H1 (cell line): ENCODE results near the gene SLC38A1. TPM values are rescaled to one million over a fixed set of nuclear protein-coding genes. Genes with fewer than 3 reads are reported as not detected.
A peak's percentile ranks its signal among the peaks of the same experiment; 100 is the strongest.

Experiments
- CBX5 ChIP-seq: fragments of 300-800, 300-1000 bp; sonication (generic); IDR thresholded peaks from 2 replicates; pipeline ENCODE4 v1.7.1; 2016; ENCODE audit warnings: antibody characterized with exemption, low read length, low read depth
- CEBPB ChIP-seq: IDR thresholded peaks from 2 replicates; pipeline ENCODE4 v1.6.1; 2012; ENCODE audit warnings: low read depth, low read length
- CREB1 ChIP-seq: IDR thresholded peaks from 2 replicates; pipeline ENCODE4 v1.6.1; 2012; ENCODE audit warnings: inconsistent platforms
- EP300 ChIP-seq, 2 experiments: IDR thresholded peaks; 1 replicate in 1 of 2; 2 replicates in 1 of 2; pipeline ENCODE4 v1.6.1; 2011 to 2012; ENCODE audit warnings: low read depth in 2 of 2, low read length in 2 of 2, mild to moderate bottlenecking in 2 of 2, borderline replicate concordance in 1 of 2, inconsistent platforms in 1 of 2, moderate library complexity in 1 of 2
- FOSL1 ChIP-seq: IDR thresholded peaks from 2 replicates; pipeline ENCODE4 v1.6.1; 2011; ENCODE audit warnings: mild to moderate bottlenecking, low read depth, low read length, moderate library complexity; ENCODE audit not compliant: insufficient read depth
- GTF2F1 ChIP-seq: IDR thresholded peaks from 2 replicates; pipeline ENCODE4 v1.6.1; 2012; ENCODE audit warnings: low read depth, low read length, improper control_type of control experiment, borderline replicate concordance
- KDM1A ChIP-seq: fragments of 200-600, 300-600 bp; sonication (generic); IDR thresholded peaks from 2 replicates; pipeline ENCODE4 v1.7.1; 2016; ENCODE audit warnings: mild to moderate bottlenecking, low read length, borderline replicate concordance
- MAFK ChIP-seq: IDR thresholded peaks from 2 replicates; pipeline ENCODE4 v1.6.1; 2012; ENCODE audit warnings: low read depth, mild to moderate bottlenecking, improper control_type of control experiment, low read length
- POLR2A ChIP-seq, 2 experiments: IDR thresholded peaks; 1 replicate in 1 of 2; 2 replicates in 1 of 2; pipeline ENCODE4 v1.6.1; 2011; ENCODE audit warnings: low read depth in 2 of 2, low read length in 2 of 2, mild to moderate bottlenecking in 2 of 2; ENCODE audit errors: control extremely low read depth in 1 of 2
- POU5F1 ChIP-seq: IDR thresholded peaks from 2 replicates; pipeline ENCODE4 v1.6.1; 2011; ENCODE audit warnings: low read depth, mild to moderate bottlenecking, low read length, moderate library complexity
- RBBP5 ChIP-seq: IDR thresholded peaks from 2 replicates; pipeline ENCODE4 v1.7.1; 2012; ENCODE audit warnings: low read depth, mild to moderate bottlenecking, inconsistent platforms, low read length, moderate library complexity, borderline replicate concordance
- SIX5 ChIP-seq: IDR thresholded peaks from 2 replicates; pipeline ENCODE4 v1.6.1; 2011; ENCODE audit warnings: mild to moderate bottlenecking, low read depth, low read length
- SUZ12 ChIP-seq: fragments of 200-600 bp; sonication (generic); IDR thresholded peaks from 2 replicates; pipeline ENCODE4 v1.6.1; 2012; ENCODE audit warnings: mild to moderate bottlenecking, inconsistent platforms, low read length, moderate library complexity, mixed read lengths
- ZNF274 ChIP-seq: IDR thresholded peaks from 2 replicates; pipeline ENCODE4 v1.7.0; 2012; ENCODE audit warnings: low read length, borderline replicate concordance; ENCODE audit errors: extremely low read depth
- polyA plus RNA-seq, 7 experiments: library from polyadenylated mRNA; depleted of rRNA in 3 of 7; stranded (reverse) in 5 of 7; unstranded in 2 of 7; fragments of >200 nt in 5 of 7; fragments of 200-250 nt in 2 of 7; gene quantifications; 1 replicate in 5 of 7; 2 replicates in 1 of 7; 4 replicates in 1 of 7; pipeline versions ENCODE4 v1.2.1 to v1.2.3, GENCODE V29; 2011 to 2013; ENCODE audit warnings: missing spikeins in 2 of 7, mixed read lengths in 2 of 7
- total RNA-seq: library from RNA; stranded (reverse); fragmentation: NEBNext Ultra II Directional; extraction: Animal tissue kit (Norgen Biotek cat#: 25700); gene quantifications from 2 replicates; pipeline ENCODE4 v1.2.1, GENCODE V29; 2021

Gene SLC38A1
- total and polyA plus RNA-seq, 2 of the 8 experiments (the other 6 are each of a cell fraction or from before 2014, with no cell fraction given) = 83.4 to 242 TPM

- TF ChIP-seq FOSL1 (no peak), SUZ12 (no peak), RBBP5 (peak; percentile 81; the same call in 1 of the 2 replicates), POU5F1 (no peak), KDM1A (no peak), POLR2A (IDR thresholded peaks at IDR 0.05; ENCODE audit: control extremely low read depth in 1 of 2, low read depth in 2 of 2, low read length in 2 of 2) (peak; percentile 41 to 49; a peak in 2 of 3 replicates), CBX5 (no peak), SIX5 (no peak), GTF2F1 (peak; percentile 32; the same call in 1 of the 2 replicates), EP300 (IDR thresholded peaks at IDR 0.05; ENCODE audit: borderline replicate concordance in 1 of 2, low read depth in 2 of 2, low read length in 2 of 2) (no peak), CREB1 (peak; percentile 64), CEBPB (peak; percentile 95), ZNF274 (no peak), MAFK (no peak)
Observed at GRCh38 chr12:46268583-46269428, at the start of gene SLC38A1 (continued).
